Right renal pelvis (tissue), 4 donors: ENCODE data around the gene DCHS2. TPM values are rescaled to one million over a fixed set of nuclear protein-coding genes. Genes with fewer than 3 reads are reported as not detected.
"Not testable (repeated sequence)": the region's sequence is repeated elsewhere in the genome, so short reads cannot be mapped to it uniquely, and the experiment has no call there.

Source experiments
- DNase-seq, 4 donors: peaks; one replicate each; pipeline ENCODE4 v3.0.0-alpha.2; 2013; ENCODE audit warnings: low read depth in 4 of 4, low spot score in 3 of 4, missing footprints in 1 of 4
- polyA plus RNA-seq, 4 donors: library from polyadenylated mRNA; unstranded; fragments of 120-200 nt; gene quantifications; one replicate each; pipeline ENCODE4 v1.2.1, GENCODE V29; 2013; ENCODE audit not compliant: insufficient read length in 4 of 4

Gene DCHS2
- polyA plus RNA-seq, 4 donors: 4.8 to 8.1 (median 5.7) TPM

DNA sequence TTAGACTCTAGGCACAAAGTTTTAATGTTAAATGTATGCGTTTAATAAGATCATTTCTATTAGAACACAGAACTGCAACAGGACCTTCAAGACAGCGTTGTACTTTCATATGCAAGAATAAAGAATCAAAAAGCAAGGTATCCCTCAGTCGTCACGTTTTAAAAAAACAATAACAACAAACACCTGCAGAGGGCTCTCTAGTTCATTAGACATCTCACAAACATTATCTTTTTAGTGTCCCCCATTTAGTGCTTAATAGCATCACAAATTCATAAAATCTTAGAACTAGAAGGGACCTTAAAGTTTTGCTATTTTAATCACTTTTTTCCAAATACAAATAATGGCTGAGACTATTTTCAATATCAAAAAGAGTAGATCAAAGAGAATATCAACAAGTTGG, 236.6 kb downstream of the DCHS2 start:
- no peak for DNase-seq

DNA sequence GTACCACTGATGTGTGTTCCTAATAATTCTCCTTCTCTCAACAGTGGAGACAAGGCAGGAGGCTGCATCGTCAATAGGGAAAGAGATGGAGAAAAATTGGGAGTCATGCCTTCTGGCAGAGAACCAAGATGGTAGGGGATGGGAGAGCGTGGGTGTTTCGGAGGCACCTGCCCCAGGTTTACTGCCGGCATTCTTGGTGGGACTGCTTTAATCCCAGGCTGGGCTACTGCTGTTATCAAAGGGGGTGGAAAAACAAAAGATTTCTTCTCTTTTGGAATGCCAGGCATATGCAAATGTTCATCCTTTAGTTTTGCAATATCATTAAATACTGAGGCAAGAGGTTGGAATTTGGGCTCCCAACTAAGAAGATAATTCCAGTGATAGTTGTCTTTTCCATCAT, 257.0 kb downstream of the DCHS2 start:
- DNase-seq: no peak

DNA sequence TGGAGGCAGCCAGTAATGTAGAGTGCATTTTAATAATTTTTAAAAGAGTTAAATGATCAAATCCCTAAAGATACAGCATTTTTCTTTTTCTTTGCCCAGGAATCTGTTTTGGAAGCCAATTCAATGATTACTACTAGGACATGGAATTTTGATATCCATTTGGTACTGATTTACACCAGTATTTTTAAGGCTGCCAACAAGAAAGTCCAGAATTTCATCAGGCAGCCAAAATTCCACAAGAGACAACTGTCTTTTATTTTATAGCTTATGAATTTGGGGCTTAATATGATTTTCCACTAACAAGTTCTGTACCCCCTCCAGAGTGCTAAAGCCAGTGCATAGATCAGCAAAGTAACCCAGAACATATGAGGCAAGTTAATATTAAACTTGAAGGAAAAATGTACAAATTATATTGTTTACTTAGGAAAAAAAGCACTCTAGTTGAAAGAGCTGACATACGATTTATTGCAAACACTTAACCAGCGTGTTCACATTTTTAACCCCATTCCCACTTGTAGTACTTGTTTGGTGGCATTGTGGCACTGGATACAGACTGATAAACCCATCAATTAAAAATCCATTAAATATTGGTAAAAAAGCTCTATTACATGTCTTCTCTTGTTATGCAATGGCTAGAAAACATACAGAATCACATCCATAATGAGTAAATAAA, 259.7 kb downstream of the DCHS2 start:
- DNase-seq: no peak

DNA sequence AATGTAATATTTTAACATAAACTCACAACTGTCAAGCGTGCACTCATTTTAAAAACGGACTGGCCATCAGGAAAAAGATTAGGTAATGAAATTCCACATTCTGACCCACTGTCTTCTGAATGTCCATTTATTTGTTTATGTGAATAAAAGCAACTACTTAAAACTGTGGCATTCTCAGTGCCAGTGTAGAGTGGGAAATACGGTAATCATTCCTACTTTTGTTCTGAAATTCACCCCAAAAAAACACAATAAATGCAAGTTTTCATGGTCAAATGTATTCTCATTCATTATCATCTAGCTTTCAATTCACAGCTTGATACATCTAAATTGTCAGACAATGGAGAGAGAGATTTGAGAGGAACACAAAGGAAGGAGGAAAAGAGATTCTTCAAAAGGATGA, 260.9 kb downstream of the DCHS2 start:
- DNase-seq: no peak

DNA sequence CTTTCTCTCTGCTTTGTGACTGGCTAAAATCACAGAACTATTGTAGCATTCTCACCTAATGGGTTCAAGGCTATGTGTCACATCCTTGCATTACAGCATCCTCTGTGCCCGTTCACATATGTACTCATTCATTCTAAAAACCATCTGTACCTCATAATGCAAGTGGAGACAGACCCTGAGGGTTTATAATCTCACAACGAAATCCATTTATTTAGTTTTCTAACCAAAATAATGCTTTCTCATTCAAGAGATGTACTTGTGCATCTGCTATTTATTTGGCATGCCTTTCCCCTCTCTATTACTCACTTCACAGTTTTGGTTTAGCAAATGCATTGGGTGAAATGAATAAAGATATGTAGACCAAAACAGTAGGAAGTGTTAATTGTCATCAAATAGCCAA, 261.5 kb downstream of the DCHS2 start:
- DNase-seq: no peak

DNA sequence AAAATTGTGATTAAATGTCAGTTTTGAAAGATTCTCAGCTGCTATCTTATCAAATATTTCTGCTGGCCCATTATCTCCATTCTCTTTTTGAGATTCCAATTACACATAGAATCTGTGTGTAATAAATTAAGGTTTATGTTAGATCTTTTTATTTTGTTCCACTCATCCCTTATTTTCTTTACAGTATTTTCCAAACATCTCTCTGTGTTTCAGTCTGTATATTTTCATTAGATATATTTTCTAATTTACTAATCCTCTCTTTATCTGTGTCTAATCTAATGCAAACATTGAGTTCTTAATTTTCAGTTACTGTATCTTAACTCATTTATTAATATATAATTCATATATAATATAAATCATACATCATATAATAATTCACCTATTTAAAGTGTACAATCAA, 268.7 kb downstream of the DCHS2 start:
- DNase-seq: no peak

DNA sequence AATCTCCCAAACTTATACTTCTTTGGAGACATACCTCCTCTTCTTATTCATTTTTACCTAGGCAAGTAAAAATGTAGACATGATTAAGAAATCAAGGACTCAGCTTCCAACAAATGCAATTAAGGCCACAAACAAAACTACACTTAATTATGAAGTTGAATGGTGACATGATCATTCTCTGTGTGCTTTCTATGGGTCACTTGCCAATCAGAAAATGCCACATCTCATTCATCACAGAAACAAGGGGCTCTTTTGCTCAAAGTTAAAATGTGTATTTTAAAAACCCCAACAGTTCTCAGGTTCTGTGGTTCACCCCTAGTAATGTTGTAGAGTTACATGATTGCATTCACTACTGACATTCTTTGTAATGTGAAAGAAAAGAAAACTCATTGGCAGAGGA, 273.5 kb downstream of the DCHS2 start:
- DNase-seq: no peak

DNA sequence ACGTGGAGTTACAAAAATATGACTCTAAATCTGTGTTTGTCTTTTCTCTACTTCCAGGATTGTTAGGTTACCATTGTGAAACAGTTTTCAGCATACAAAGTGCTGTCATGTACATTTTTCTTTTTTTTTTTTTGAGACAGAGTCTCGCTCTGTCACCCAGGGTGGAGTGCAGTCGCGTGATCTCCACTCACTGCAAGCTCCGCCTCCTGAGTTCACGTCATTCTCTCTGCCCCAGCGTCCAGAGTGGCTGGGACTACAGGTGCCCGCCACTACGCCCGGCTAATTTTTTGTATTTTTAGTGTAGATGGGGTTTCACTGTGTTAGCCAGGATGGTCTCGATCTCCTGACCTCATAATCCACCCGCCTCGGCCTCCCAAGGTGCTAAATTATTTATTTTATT, 274.2 kb downstream of the DCHS2 start:
- not testable (repeated sequence) for DNase-seq

DNA sequence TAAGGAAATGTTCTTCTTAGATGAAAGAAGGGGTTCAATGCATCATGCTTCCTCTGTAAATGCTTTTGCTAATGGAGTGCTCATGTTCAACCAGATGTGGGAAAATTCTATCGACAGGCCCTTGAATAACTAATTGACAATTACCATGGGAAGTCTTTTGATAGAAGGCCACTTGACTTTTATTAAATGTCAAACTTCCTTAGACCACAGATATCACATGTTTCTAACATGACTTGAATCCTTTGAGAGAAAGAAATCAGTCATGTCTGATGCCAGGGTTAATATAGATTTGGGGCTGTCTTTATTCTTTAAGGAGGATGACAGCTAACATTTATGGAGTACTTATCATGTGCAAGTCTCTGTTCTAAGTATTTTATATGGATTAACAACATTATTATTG, 280.1 kb downstream of the DCHS2 start:
- DNase-seq: no peak

DNA sequence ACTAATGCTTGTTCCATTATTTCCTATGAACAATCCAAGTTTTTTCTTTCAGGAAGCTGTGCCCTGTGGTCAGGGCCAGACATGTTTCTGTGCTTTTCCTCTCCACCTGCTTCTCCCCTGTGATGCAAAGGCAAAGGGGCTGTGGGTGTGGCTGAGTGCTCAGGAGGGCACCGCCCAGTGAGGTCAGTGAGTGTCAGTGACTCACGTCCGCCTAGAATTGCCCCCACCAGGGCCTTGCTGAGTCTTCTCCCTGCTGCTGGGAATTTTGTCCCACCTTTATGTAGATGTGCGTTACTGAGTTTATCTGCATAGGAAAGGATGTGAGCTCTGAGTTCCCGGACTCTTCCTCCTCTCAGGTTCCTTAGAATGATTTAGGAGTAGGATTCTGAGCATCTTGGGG, 283.2 kb downstream of the DCHS2 start:
- no peak for DNase-seq

DNA sequence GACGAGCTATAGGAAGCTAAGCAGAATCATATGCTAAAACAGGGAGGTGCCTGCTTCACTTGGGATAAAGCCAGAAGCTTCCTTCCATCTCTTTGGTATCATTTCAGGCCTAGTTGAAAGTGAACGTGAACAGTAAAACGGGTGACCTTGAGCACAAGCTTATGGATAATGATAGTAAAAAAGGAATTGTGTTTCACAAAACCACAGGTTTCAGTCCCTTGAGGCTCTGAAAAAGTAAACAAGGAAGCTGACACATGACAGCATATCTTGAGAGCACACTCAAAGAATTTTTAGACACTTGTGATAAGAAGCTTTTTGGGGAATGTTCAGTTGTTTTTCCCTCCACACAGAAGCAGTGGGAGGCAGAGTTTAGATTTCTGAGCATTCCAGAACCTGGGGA, 286.1 kb downstream of the DCHS2 start:
- DNase-seq: no peak

DNA sequence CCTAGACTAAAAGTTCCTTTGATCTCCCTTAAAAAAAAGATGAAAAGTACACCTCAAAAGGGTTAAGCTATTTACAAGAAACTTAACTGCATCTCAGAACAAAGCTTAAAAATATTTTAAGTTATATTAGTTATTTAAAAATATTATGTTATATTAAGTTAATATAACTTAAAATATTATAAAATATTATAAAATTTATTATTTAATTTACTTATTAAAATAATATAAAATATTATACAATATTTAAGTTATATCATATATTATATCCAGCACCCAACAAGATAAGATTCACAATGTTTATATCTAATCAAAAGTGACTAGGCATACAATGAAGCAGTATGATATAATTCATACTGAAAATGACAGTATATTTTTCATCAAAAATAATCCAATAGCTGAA, 296.9 kb downstream of the DCHS2 start:
- DNase-seq: no peak

DNA sequence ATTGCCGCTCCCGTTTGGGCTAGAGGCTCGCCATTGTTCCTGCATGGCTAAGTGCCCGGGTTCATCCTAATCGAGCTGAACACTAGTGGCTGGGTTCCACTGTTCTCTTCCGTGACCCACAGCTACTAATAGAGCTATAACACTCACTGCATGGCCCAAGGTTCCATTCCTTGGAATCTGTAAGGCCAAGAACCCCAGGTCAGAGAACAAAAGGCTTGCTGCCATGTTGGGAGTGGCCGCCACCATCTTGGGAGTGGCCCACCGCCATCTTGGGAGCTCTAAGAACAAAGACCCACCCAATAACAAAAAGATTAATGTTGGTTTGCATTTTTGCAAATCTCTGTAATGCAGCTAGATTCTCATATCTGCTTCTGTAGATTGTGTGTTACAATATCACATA, 299.0 kb downstream of the DCHS2 start:
- DNase-seq: no peak

DNA sequence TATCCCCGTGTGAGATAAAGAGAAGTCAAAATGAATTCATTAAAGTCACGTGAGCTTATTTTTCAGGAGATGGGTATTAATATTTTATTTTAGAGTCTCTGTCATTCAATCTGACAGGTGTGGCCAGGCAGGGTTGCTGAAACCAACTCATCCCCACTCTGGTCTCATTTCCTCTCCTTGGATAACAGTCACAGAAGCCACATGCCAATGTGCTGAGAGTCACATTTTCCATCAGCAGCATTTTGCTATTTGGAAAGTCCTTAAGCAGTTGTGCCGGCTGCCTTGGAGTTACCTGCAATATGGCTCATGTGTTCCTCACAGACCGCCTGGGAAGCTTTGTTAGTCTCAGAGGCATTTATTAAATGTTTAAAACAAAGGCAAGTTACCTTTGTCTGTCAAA, 302.3 kb downstream of the DCHS2 start:
- no peak for DNase-seq

DNA sequence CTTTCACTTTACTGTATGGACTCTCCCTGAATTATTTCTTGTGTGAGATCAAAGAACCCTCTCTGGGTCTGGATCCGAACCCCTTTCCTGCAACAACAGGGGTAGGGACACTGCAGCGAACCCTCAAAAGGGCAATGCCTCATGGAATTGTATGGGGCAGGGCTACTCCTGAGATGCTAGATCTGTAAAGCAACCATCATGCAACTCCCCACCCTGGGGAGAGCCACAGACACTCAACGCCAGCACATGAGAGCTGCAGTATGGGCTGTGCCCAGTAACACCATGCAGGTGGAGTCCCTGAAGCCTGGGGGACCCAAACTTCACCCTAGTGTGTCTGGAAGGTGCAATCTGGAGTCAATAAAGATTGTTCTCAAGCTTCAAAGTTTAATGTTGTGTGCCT, 304.7 kb downstream of the DCHS2 start:
- DNase-seq: no peak

DNA sequence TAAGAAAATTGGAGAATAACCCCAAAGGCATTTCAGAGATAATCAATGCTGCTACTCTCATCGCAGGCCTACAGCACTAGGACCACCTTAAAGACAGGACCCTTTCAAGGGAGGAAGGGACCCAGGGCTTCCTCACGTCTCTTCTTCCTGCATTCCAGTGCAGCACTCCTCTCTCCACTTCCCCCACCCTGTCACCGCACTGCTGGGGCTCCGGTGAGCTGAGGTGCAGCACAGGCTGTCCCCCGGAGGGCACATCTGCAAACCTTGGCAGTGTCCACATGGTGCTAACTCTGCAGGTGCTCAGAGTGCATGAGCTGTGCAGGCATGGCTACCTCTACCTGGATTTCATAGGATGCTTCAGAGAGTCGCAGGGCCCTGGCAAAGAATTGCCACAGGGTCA, 305.6 kb downstream of the DCHS2 start:
- DNase-seq: no peak

DNA sequence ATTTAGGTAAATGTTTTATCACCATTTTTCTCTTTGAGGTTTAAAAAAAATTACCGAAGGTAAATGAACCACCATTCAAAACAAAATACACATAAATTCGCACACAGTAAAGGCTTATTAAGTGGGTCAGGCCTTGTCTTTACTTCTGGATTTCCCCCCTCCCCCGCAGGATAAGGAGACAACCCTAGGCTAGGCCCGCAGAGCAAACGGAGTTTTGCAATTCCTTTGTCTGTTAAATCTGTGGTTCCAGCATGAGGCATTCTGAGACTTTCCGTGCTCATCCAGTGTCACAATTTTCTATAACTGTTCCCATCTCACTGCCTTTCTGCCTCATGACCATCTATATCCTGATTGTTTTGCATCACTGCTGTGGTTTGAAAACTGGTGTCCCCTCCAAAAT, 307.4 kb downstream of the DCHS2 start:
- DNase-seq: no peak

DNA sequence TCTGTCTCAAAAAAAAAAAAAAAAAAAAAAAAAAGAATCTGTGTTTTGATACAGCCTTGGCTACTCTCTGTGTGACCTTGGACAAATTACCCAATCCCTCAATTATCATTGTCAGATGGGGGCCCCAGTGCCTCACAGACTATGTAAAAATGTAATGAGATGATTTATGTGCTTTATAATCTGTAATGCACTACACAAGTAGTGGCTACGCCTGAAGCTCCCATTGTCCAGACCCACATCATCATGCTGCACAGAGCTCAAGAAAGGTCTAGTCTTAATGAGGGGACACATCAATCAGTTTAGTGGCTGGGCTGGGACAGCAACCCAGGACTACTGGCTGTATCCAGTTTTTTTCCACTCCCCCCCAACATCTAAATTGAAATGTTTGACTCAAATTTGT, 308.3 kb downstream of the DCHS2 start:
- no peak for DNase-seq

Other genes starting within 250 kb of the DCHS2 start
- gene PLRG1, start 58.6 kb upstream of the DCHS2 start, polyA plus RNA-seq: 100 to 1,000 TPM; 106 to 120 (median 117) TPM
- gene FGB, start 71.2 kb upstream of the DCHS2 start, polyA plus RNA-seq: 100 to 1,000 TPM in 2 of 4 donors, 1 to 10 TPM in 2; 5.0 to 142 (median 74.5) TPM
- 1 to 10 TPM in 1 of 4 donors, under 1 TPM in 3; 0.06 to 1.7 (median 0.39) TPM for gene FGA, start 98.9 kb upstream of the DCHS2 start, polyA plus RNA-seq
- gene FGG, start 120.9 kb upstream of the DCHS2 start, polyA plus RNA-seq: 1 to 10 TPM in 1 of 4 donors, not detected in 3; 1.1 TPM